K562 (cell line): ENCODE measurements around the gene ADGRL3. TPM values are rescaled to one million over a fixed set of nuclear protein-coding genes. Genes with fewer than 3 reads are reported as not detected.

ENCODE experiments used
- ATAC-seq: fragments of 200-7000 bp; cut with Tn5 transposase; 3 replicates; pipeline ENCODE4 v1.9.1; 2020; ENCODE audit warnings: moderate library complexity
- BruUV-seq: library from RNA; stranded (reverse); fragments of 400-500 nt; replicated peaks from 2 replicates; lab custom pipeline; 2021; lab: Mats Ljungman, UMichigan
- CTCF ChIA-PET: fragments of 300-600 bp; formaldehyde crosslinking; extraction: SDS; loops from one replicate; lab custom pipeline; 2021; ENCODE audit warnings: low intra/inter-chr PET ratio; lab: Yijun Ruan, JAX
- POLR2A ChIA-PET: fragments of 300-600, 350-650 bp; sonication (Branson Sonifier 250); formaldehyde crosslinking; extraction: SDS; loops from one replicate; lab custom pipeline; 2021; ENCODE audit warnings: antibody characterized with exemption, inconsistent platforms; lab: Yijun Ruan, JAX
- DNase-seq, 4 experiments: peaks; one replicate each; pipeline versions ENCODE4 v3.0.0 to v3.0.0-alpha.2; 2011 to 2018; ENCODE audit warnings: low spot score in 3 of 4, mixed read lengths in 3 of 4; ENCODE audit errors: extremely low read depth in 1 of 4
- FAIRE-seq: peaks from 2 replicates; lab custom pipeline; 2011; peaks lifted over from hg19 to GRCh38; lab: Jason Lieb, UNC
- H2AFZ ChIP-seq: 2 replicates; pipeline ENCODE4 v1.6.0; 2011; ENCODE audit warnings: low read depth, low read length, control low read depth, inconsistent platforms
- H3K27ac ChIP-seq: fragments of 200-600 bp; 3 replicates; pipeline ENCODE4 v1.8.0; 2011; ENCODE audit warnings: low read depth, mild to moderate bottlenecking, control low read depth, inconsistent platforms, low read length, moderate library complexity, mixed read lengths; ENCODE audit errors: extremely low read depth
- H3K27me3 ChIP-seq, 2 experiments: fragments of 300-600 bp in 1 of 2; 2 replicates in 1 of 2; 3 replicates in 1 of 2; pipeline versions ENCODE4 v1.6.0 to v1.8.0; 2011; ENCODE audit warnings: inconsistent platforms in 2 of 2, low read length in 2 of 2, mild to moderate bottlenecking in 1 of 2, mixed read lengths in 1 of 2, moderate library complexity in 1 of 2; ENCODE audit not compliant: control insufficient read depth in 2 of 2, insufficient read depth in 2 of 2
- H3K36me3 ChIP-seq: fragments of 300-600 bp; 3 replicates; pipeline ENCODE4 v1.8.0; 2011; ENCODE audit warnings: mild to moderate bottlenecking, low read length, inconsistent platforms; ENCODE audit not compliant: control insufficient read depth, insufficient read depth
- H3K4me1 ChIP-seq, 2 experiments: fragments of 200-600 bp in 1 of 2; replicated peaks in 1 of 2; 2 replicates in 1 of 2; 3 replicates in 1 of 2; pipeline versions ENCODE4 v1.5.1 to v1.8.0; 2011; ENCODE audit warnings: inconsistent platforms in 2 of 2, low read length in 2 of 2, mild to moderate bottlenecking in 1 of 2, mixed read lengths in 1 of 2, moderate library complexity in 1 of 2; ENCODE audit not compliant: control insufficient read depth in 2 of 2, insufficient read depth in 2 of 2
- H3K4me2 ChIP-seq: 2 replicates; pipeline ENCODE4 v1.6.1; 2011; ENCODE audit warnings: low read length, control low read depth, inconsistent platforms, mixed read lengths; ENCODE audit not compliant: insufficient read depth
- H3K4me3 ChIP-seq: fragments of 200-600 bp; sonication (generic), shearing (Covaris generic); 2 replicates; pipeline ENCODE4 v1.5.1; 2016; ENCODE audit warnings: control low read depth, inconsistent platforms
- H3K79me2 ChIP-seq: fragments of 200-600 bp; 3 replicates; pipeline ENCODE4 v1.8.0; 2011; ENCODE audit warnings: low read length, inconsistent platforms; ENCODE audit not compliant: control insufficient read depth, insufficient read depth
- H3K9ac ChIP-seq, 2 experiments: 2 replicates each; pipeline versions ENCODE4 v1.6.0 to v1.6.1; 2011; ENCODE audit warnings: low read depth in 2 of 2, low read length in 2 of 2, control low read depth in 1 of 2, inconsistent platforms in 1 of 2, mild to moderate bottlenecking in 1 of 2, mixed read lengths in 1 of 2; ENCODE audit not compliant: insufficient read depth in 1 of 2
- H3K9me1 ChIP-seq: one replicate; pipeline ENCODE4 v1.6.0; 2011; ENCODE audit warnings: inconsistent platforms, mild to moderate bottlenecking, low read length, moderate library complexity; ENCODE audit not compliant: control insufficient read depth, insufficient read depth
- H3K9me3 ChIP-seq: replicated peaks from 2 replicates; pipeline ENCODE4 v1.5.1; 2011; ENCODE audit warnings: low read depth, low read length, inconsistent platforms; ENCODE audit not compliant: control insufficient read depth, insufficient read depth
- H4K20me1 ChIP-seq: replicated peaks from 2 replicates; pipeline ENCODE4 v1.6.1; 2011; ENCODE audit warnings: low read length, inconsistent platforms, mixed read lengths; ENCODE audit not compliant: control insufficient read depth, insufficient read depth
- CHD2 ChIP-seq: IDR thresholded peaks from 2 replicates; pipeline ENCODE4 v1.6.1; 2011; ENCODE audit warnings: low read depth, low read length
- MTA1 ChIP-seq: fragments of 450-650 bp; IDR thresholded peaks from 2 replicates; pipeline ENCODE4 v1.6.1; 2017; ENCODE audit warnings: borderline replicate concordance
- NCOA2 ChIP-seq, 2 experiments: fragments of 450-650 bp; IDR thresholded peaks; 2 replicates each; pipeline ENCODE4 v1.6.1; 2018; ENCODE audit warnings: mild to moderate bottlenecking in 2 of 2, moderate library complexity in 1 of 2; ENCODE audit not compliant: partially characterized antibody in 2 of 2
- NCOA4 ChIP-seq: fragments of 450-650 bp; IDR thresholded peaks from 2 replicates; pipeline ENCODE4 v1.6.1; 2018; ENCODE audit warnings: mild to moderate bottlenecking; ENCODE audit not compliant: partially characterized antibody
- ZNF143 ChIP-seq: sonication (generic); formaldehyde crosslinking; IDR thresholded peaks from 2 replicates; pipeline ENCODE4 v1.9.0; 2022; ENCODE audit warnings: mild to moderate bottlenecking, missing genetic modification reagents
- ZNF583 ChIP-seq: fragments of 250-450 bp; sonication (Bioruptor Pico); IDR thresholded peaks from 2 replicates; pipeline ENCODE4 v1.4.0; 2020
- WGBS: fragments of 100-300 bp; shearing (Covaris generic); methylation state at CpG from one replicate; pipeline ENCODE4 v1.1.6; 2016; ENCODE audit warnings: low coverage, mixed read lengths; ENCODE audit not compliant: insufficient coverage; ENCODE audit errors: missing lambda C conversion rate; 5-methylcytosine and 5-hydroxymethylcytosine counted together
- in situ Hi-C: fragments of 300-500 bp; cut with MboI; formaldehyde crosslinking; loops from 4 replicates; pipeline ENCODE4 v1.15.0; 2018; ENCODE audit warnings: inconsistent platforms, mixed read lengths
- intact Hi-C: fragments of 100-400 bp; cut with micrococcal nuclease; formaldehyde crosslinking; loops from 2 replicates; pipeline ENCODE4 v1.14.2; 2022
- polyA plus RNA-seq, 8 experiments: library from polyadenylated mRNA; depleted of rRNA in 4 of 8; stranded (reverse) in 5 of 8; unstranded in 3 of 8; fragments of >200 nt; fragmentation: Nextera tagmentation in 2 of 8; fragmentation: Illumina TruSeq in 1 of 8; extraction: Ambion mirVana in 2 of 8; extraction: Trizol in 1 of 8; gene quantifications; 2 replicates each; pipeline versions ENCODE4 v1.2.1 to v1.2.3, GENCODE V29; 2011 to 2014; ENCODE audit warnings: inconsistent platforms in 1 of 8, missing spikeins in 1 of 8
- total RNA-seq, 7 experiments: library from RNA; depleted of rRNA in 6 of 7; stranded (reverse); fragments of >200 nt in 6 of 7; fragmentation: Illumina TruSeq in 2 of 7; extraction: Trizol in 2 of 7; gene quantifications; 2 replicates each; pipeline versions ENCODE4 v1.2.1 to v1.2.3, GENCODE V29; 2011 to 2021; ENCODE audit warnings: low replicate concordance in 1 of 7
- TF ChIP-seq, protein P1 (sequence below), 2 experiments: fragments of 450-650 bp in 1 of 2; sonication (generic) in 1 of 2; formaldehyde crosslinking; conservative IDR thresholded peaks; 2 replicates each; pipeline versions ENCODE4 v1.4.0 to v1.8.1; 2020 to 2022; ENCODE audit warnings: mild to moderate bottlenecking in 1 of 2, missing genetic modification reagents in 1 of 2
- TF ChIP-seq, protein P2 (sequence below): sonication (generic); formaldehyde crosslinking; IDR thresholded peaks from 2 replicates; pipeline ENCODE4 v1.8.0; 2022; ENCODE audit warnings: missing genetic modification reagents, mild to moderate bottlenecking, borderline replicate concordance

The ADGRL3 gene
- total and polyA plus RNA-seq, 9 of the 15 experiments (the other 6 are each of a cell fraction or from before 2014, with no cell fraction given), result 0.03 to 0.14 (median 0.04) TPM; not detected in 2

DNA sequence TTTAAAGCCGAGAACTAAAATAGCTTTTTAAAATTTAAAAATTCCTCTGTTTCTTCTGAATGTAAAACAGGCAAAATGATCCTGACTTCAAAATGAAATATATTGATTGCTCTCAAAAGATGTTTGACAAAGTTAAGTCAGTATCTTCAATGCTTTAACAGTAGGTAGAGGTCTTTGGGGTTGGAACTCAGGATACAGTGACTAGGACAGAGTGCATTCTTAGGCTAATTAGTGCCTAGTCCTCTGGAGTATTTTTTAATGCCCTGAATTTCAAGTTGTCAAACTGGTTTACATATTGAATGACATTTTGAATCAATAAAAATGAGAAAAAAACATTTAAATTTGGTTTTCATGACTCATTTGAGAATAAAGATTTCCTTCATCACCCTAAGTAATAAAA lies 877.3 kb downstream of the ADGRL3 start (continued):
- TF ChIP-seq NCOA2 (IDR thresholded peaks at IDR 0.05; ENCODE audit: partially characterized antibody in 2 of 2) (no peak), CHD2 (no peak)

- WGBS, result 0% methylated on average over 1 of the region's 1 CpG
- no peak for ATAC-seq
- no TSS peak for BruUV-seq
- intact Hi-C loops, result no loop called here
- H3K9me3 ChIP-seq, result no peaks in the 10 kb centered on the region; the same call in 1 of the 2 replicates
- no peak for FAIRE-seq
- H3K4me2 ChIP-seq, result no peak overlapping the region
- no peaks in the 10 kb centered on the region for H3K27me3 ChIP-seq
- H4K20me1 ChIP-seq, result no peaks in the 10 kb centered on the region
- H3K4me3 ChIP-seq, result no peak overlapping the region
- no peak for DNase-seq
- ChIA-PET CTCF (no interaction called here), POLR2A (no interaction called here)
- no peaks in the 10 kb centered on the region for H3K36me3 ChIP-seq
- no peak for TF ChIP-seq ZNF143
- TF ChIP-seq, protein P1, sequence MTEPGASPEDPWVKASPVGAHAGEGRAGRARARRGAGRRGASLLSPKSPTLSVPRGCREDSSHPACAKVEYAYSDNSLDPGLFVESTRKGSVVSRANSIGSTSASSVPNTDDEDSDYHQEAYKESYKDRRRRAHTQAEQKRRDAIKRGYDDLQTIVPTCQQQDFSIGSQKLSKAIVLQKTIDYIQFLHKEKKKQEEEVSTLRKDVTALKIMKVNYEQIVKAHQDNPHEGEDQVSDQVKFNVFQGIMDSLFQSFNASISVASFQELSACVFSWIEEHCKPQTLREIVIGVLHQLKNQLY (CRISPR knock-in tag; conservative IDR thresholded peaks at IDR 0.05), result no peak
- TF ChIP-seq, protein P2, sequence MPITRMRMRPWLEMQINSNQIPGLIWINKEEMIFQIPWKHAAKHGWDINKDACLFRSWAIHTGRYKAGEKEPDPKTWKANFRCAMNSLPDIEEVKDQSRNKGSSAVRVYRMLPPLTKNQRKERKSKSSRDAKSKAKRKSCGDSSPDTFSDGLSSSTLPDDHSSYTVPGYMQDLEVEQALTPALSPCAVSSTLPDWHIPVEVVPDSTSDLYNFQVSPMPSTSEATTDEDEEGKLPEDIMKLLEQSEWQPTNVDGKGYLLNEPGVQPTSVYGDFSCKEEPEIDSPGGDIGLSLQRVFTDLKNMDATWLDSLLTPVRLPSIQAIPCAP (CRISPR knock-in tag), result no peak
- TF ChIP-seq ZNF583 (CRISPR knock-in tag), result no peak
- TF ChIP-seq MTA1, result no peak
- TF ChIP-seq NCOA4, result no peak
- no peak overlapping the region for H3K9ac ChIP-seq
- H3K27ac ChIP-seq, result no peak overlapping the region
- H3K79me2 ChIP-seq, result no peaks in the 10 kb centered on the region
- H3K9me1 ChIP-seq, result no peaks in the 10 kb centered on the region
- H2AFZ ChIP-seq, result no peak overlapping the region
- no peaks in the 10 kb centered on the region for H3K4me1 ChIP-seq
- in situ Hi-C loops, result no loop called here
These were observed 880.3 kb downstream of the ADGRL3 start for GRCh38 chr4:62080431-62080830.
